SK-N-SH (cell line): Measurements from ENCODE around the gene RHAG. TPM values are rescaled to one million over a fixed set of nuclear protein-coding genes. Genes with fewer than 3 reads are reported as not detected.

Source experiments
- polyA plus RNA-seq, 3 experiments: library from polyadenylated mRNA; depleted of rRNA; stranded (reverse); fragments of >200 nt; gene quantifications; 2 replicates each; pipeline ENCODE4 v1.2.3, GENCODE V29; 2012

Gene RHAG
- polyA plus RNA-seq, 1 of the 3 experiments (the other 2 are of a cell fraction) = not detected

Other genes with a start within 250 kb of the RHAG start
- 6.7 and 9.6 TPM in 2 replicates for gene MMUT, start 173.6 kb downstream of the RHAG start, polyA plus RNA-seq (2012; rRNA removed)
- gene CENPQ, start 173.5 kb downstream of the RHAG start, polyA plus RNA-seq (2012; rRNA removed) = 2.5 and 3.0 TPM in 2 replicates
- gene GLYATL3, start 136.9 kb downstream of the RHAG start, polyA plus RNA-seq (2012; rRNA removed) = not detected in 2 replicates
- gene C6orf141, start 86.2 kb downstream of the RHAG start, polyA plus RNA-seq (2012; rRNA removed) = not detected in 2 replicates
- not detected in 2 replicates for gene CRISP2, start 76.7 kb upstream of the RHAG start, polyA plus RNA-seq (2012; rRNA removed)
- gene CRISP3, start 107.5 kb upstream of the RHAG start, polyA plus RNA-seq (2012; rRNA removed) = not detected in 2 replicates
- not detected in 2 replicates for gene PGK2, start 150.4 kb upstream of the RHAG start, polyA plus RNA-seq (2012; rRNA removed)
- gene CRISP1, start 229.7 kb upstream of the RHAG start, polyA plus RNA-seq (2012; rRNA removed) = not detected in 2 replicates